ENCODE measurements around the gene HEATR1.
"Not testable (repeated sequence)": the region's sequence is repeated elsewhere in the genome, so short reads cannot be mapped to it uniquely, and the experiment has no call there.

Gene HEATR1

GRCh38 chr1:236590553-236591150, 13.7 kb downstream of the HEATR1 start:
- DNase-seq = no peak

- no peak for DNase-seq
Measured at GRCh38 chr1:236589531-236589930, 14.8 kb downstream of the HEATR1 start.

- no peak for DNase-seq
Measured at GRCh38 chr1:236581528-236581927, 22.8 kb downstream of the HEATR1 start.

- DNase-seq = not testable (repeated sequence)
Measured at GRCh38 chr1:236580404-236580803, 23.9 kb downstream of the HEATR1 start.

- DNase-seq = no peak
Measured at GRCh38 chr1:236578661-236579060, 25.7 kb downstream of the HEATR1 start.

GRCh38 chr1:236577041-236577440, 27.3 kb downstream of the HEATR1 start:
- DNase-seq = not testable (repeated sequence)

GRCh38 chr1:236576004-236576403, 28.3 kb downstream of the HEATR1 start:
- DNase-seq = no peak

GRCh38 chr1:236575523-236575922, 28.8 kb downstream of the HEATR1 start:
- no peak for DNase-seq

GRCh38 chr1:236568285-236568894, 35.9 kb downstream of the HEATR1 start:
- DNase-seq = no peak

- no peak for DNase-seq
Measured at GRCh38 chr1:236565530-236565929, 38.8 kb downstream of the HEATR1 start.

GRCh38 chr1:236561976-236562375, 42.3 kb downstream of the HEATR1 start:
- no peak for DNase-seq

- no peak for DNase-seq
Measured at GRCh38 chr1:236560213-236560771, 44.0 kb downstream of the HEATR1 start.

GRCh38 chr1:236558846-236559245, 45.5 kb downstream of the HEATR1 start:
- no peak for DNase-seq

- DNase-seq = no peak
Measured at GRCh38 chr1:236558081-236558480, 46.2 kb downstream of the HEATR1 start.

GRCh38 chr1:236556606-236557005, 47.7 kb downstream of the HEATR1 start:
- no peak for DNase-seq

GRCh38 chr1:236553370-236553769, 50.9 kb downstream of the HEATR1 start:
- DNase-seq = no peak

- DNase-seq = no peak
Measured at GRCh38 chr1:236552901-236553300, 51.4 kb downstream of the HEATR1 start.

GRCh38 chr1:236552096-236552495, 52.2 kb downstream of the HEATR1 start:
- no peak for DNase-seq

GRCh38 chr1:236550961-236551851, 53.1 kb downstream of the HEATR1 start:
- DNase-seq = no peak

GRCh38 chr1:236548452-236548851, 55.9 kb downstream of the HEATR1 start:
- DNase-seq = no peak

- no peak for DNase-seq
Measured at GRCh38 chr1:236545621-236546169, 58.6 kb downstream of the HEATR1 start.

- no peak for DNase-seq
Measured at GRCh38 chr1:236543065-236543669, 61.1 kb downstream of the HEATR1 start.

- DNase-seq = no peak
Measured at GRCh38 chr1:236541710-236542109, 62.6 kb downstream of the HEATR1 start.

All from inflammatory macrophage treated with lipopolysaccharide for 4 hours (primary cell).